Activated naive CD4-positive, alpha-beta T cell treated with anti-CD3 and anti-CD28 coated beads for 36 hours (primary cell): ENCODE measurements around the gene NODAL. TPM values are rescaled to one million over a fixed set of nuclear protein-coding genes. Genes with fewer than 3 reads are reported as not detected.

Source experiments
- CTCF ChIA-PET: fragments of 350-600 bp; sonication (Branson Sonifier 250); formaldehyde crosslinking; loops from one replicate; lab custom pipeline; 2021; ENCODE audit warnings: antibody characterized with exemption; lab: Charles Lee
- DNase-seq: peaks from one replicate; pipeline ENCODE4 v3.0.0-alpha.2; 2020
- H3K27ac Mint-ChIP-seq: one replicate; pipeline ENCODE4 v1.8.0; 2021; ENCODE audit warnings: mild to moderate bottlenecking, mixed read lengths
- H3K27me3 Mint-ChIP-seq: one replicate; pipeline ENCODE4 v1.8.0; 2021; ENCODE audit warnings: low read depth, mixed read lengths
- H3K36me3 Mint-ChIP-seq: one replicate; pipeline ENCODE4 v1.8.0; 2021; ENCODE audit warnings: low read depth, mixed read lengths
- H3K4me1 Mint-ChIP-seq: one replicate; pipeline ENCODE4 v1.8.0; 2021; ENCODE audit warnings: low read depth, mixed read lengths
- H3K4me3 Mint-ChIP-seq: one replicate; pipeline ENCODE4 v1.8.0; 2021; ENCODE audit warnings: mild to moderate bottlenecking, moderate library complexity, mixed read lengths
- H3K9me3 Mint-ChIP-seq: one replicate; pipeline ENCODE4 v1.8.0; 2021; ENCODE audit warnings: mixed read lengths
- intact Hi-C: fragments of 100-400 bp; cut with micrococcal nuclease; formaldehyde crosslinking; loops from one replicate; pipeline ENCODE4 v1.15.1; 2023
- total RNA-seq, 2 experiments: library from RNA; stranded (reverse); gene quantifications; one replicate each; pipeline ENCODE4 v1.2.3, GENCODE V29; 2021

Gene NODAL
- total RNA-seq, 2 experiments from 2014 or later: not detected

DNA sequence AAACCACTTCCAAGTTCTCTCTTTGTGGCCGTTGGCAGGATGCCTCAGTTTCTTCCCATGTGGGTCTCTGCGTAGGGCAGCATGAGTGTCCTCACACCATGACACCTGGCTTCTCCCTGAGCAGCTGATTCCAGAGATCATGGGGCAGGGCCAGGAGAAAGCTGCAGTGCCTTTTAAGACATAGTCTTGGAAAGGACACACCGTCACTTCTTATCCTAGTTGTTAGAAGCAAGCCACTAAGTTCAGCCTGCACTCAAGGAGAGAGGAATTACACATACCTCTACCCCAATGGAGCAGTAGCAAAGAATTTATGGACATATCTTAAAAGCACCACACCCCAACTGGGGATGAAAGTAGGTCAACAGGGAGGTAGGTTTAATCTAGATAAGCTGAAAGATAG is 16.4 kb downstream of the NODAL start:
- Mint-ChIP-seq H3K27ac (no peak overlapping the region), H3K4me3 (no peak overlapping the region), H3K4me1 (no peaks in the 10 kb centered on the region), H3K27me3 (no peaks in the 10 kb centered on the region), H3K9me3 (no peaks in the 10 kb centered on the region), H3K36me3 (peaks cover 9% of the 10 kb centered on the region)
- CTCF ChIA-PET: interaction anchor here (0.6 to 1.2 kb wide), 3 partner anchors 9 to 41 kb away, joined by 3 to 4 read pairs (median 3); no protein-coding TSS in a partner anchor
- no peak for DNase-seq
- intact Hi-C loops: no loop called here

DNA sequence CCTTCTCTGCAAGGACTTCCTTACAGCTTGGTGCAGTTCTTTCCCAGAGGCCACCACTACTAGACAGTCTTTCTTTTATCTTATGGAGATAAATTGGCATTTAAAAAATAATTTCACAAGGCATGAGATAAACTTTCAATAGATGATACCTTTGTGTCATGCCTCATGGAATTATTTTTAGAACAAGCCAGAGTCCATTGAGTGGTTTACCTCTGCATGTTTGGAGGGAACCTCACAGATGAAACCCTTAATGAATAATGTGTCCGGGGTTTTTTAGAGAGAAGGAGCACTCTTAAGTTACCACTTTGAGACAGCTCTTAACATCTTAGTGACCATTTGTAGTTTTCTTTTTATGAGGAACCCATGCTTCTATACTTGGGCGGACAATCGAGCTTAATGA is 17.2 kb downstream of the NODAL start:
- H3K4me3 Mint-ChIP-seq: no peak overlapping the region
- intact Hi-C loops: no loop called here
- no peaks in the 10 kb centered on the region for H3K9me3 Mint-ChIP-seq
- no peaks in the 10 kb centered on the region for H3K27me3 Mint-ChIP-seq
- CTCF ChIA-PET: interaction anchor here (1.2 kb wide), 1 partner anchor 19 kb away, joined by 3 read pairs; no protein-coding TSS in a partner anchor
- no peak overlapping the region for H3K27ac Mint-ChIP-seq
- DNase-seq: no peak
- H3K4me1 Mint-ChIP-seq: no peaks in the 10 kb centered on the region
- H3K36me3 Mint-ChIP-seq: peaks cover 12% of the 10 kb centered on the region

DNA sequence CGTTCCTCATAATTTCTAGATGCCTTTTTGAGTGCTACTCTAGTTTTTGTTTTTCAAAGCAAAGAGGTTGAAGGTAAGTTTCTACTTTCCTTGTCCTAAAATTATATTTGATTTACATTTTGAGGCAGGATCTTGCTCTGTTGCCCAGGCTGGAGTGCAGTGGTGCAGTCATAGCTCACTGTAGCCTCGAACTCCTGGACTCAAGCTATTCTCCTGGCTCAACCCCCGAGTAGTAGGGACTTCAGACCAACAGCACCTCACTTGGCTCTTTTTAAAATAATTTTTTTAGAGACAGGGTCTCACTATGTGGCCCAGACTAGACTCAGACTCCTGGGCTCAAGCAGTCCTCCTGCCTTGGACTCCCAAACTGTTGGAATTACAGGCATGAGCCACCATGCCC is 22.8 kb downstream of the NODAL start:
- DNase-seq: no peak
- CTCF ChIA-PET: interaction anchor here (0.6 to 2.1 kb wide), 3 partner anchors 39 to 143 kb away, joined by 4 to 9 read pairs (median 4); no protein-coding TSS in a partner anchor
- Mint-ChIP-seq H3K27ac (no peak overlapping the region), H3K27me3 (no peaks in the 10 kb centered on the region), H3K4me1 (peaks cover 25% of the 10 kb centered on the region), H3K4me3 (no peak overlapping the region), H3K36me3 (peaks cover 11% of the 10 kb centered on the region), H3K9me3 (no peaks in the 10 kb centered on the region)
- intact Hi-C loops: no loop called here

DNA sequence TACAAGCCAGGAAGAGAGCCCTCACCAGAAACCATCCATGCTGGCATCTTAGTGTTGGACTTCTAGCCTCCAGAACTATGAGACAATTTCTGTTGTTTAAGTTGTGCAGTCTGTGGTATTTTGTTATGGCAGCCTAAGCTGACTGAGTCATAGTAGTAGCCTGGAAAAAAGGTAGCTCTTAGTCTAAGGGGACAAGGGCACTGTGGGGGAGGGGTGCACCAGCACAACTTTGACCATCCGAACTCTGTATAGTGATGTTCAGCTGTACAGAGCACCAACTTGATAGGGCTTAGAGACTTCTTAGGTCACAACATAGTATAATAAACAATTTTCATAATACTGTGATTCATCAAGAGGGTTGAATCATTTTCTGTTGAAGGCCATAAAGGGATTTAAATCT is 23.3 kb downstream of the NODAL start:
- H3K4me1 Mint-ChIP-seq: peaks cover 25% of the 10 kb centered on the region
- no peak overlapping the region for H3K4me3 Mint-ChIP-seq
- intact Hi-C loops: no loop called here
- CTCF ChIA-PET: interaction anchor here (0.6 to 2.1 kb wide), 2 partner anchors 39 to 142 kb away, joined by 4 to 9 read pairs; no protein-coding TSS in a partner anchor
- H3K36me3 Mint-ChIP-seq: peaks cover 11% of the 10 kb centered on the region
- DNase-seq: no peak
- H3K27ac Mint-ChIP-seq: peak overlapping the region; percentile 23
- H3K27me3 Mint-ChIP-seq: no peaks in the 10 kb centered on the region
- no peaks in the 10 kb centered on the region for H3K9me3 Mint-ChIP-seq

DNA sequence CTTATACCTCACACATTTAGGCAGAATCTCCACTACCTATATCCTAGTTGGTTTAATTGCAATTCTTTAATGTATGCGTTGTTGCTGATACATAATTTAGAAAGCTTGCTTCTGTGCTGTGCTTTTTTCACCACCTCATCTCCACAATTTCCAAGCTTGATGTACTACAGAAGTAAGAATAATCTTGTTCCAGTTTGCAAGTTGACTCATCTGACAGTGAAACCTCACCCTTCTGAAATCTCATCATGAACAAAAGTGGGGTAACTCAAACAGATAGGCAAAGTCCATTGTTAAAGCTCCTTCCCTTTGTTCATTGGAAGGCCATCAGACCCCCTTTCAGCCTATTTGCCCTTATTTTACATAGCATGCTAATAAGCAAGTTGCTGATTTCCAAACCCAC is 23.9 kb downstream of the NODAL start:
- no peak overlapping the region for H3K4me3 Mint-ChIP-seq
- peaks cover 8% of the 10 kb centered on the region for H3K36me3 Mint-ChIP-seq
- peak overlapping the region; percentile 23 for H3K27ac Mint-ChIP-seq
- no peaks in the 10 kb centered on the region for H3K27me3 Mint-ChIP-seq
- H3K9me3 Mint-ChIP-seq: no peaks in the 10 kb centered on the region
- CTCF ChIA-PET: interaction anchor here (2.1 kb wide), 1 partner anchor 38 kb away, joined by 9 read pairs; no protein-coding TSS in a partner anchor
- intact Hi-C loops: loop anchor here (1.0 kb wide), 1 partner anchor 12 kb away; no protein-coding TSS in a partner anchor
- no peak for DNase-seq
- peaks cover 29% of the 10 kb centered on the region for H3K4me1 Mint-ChIP-seq

DNA sequence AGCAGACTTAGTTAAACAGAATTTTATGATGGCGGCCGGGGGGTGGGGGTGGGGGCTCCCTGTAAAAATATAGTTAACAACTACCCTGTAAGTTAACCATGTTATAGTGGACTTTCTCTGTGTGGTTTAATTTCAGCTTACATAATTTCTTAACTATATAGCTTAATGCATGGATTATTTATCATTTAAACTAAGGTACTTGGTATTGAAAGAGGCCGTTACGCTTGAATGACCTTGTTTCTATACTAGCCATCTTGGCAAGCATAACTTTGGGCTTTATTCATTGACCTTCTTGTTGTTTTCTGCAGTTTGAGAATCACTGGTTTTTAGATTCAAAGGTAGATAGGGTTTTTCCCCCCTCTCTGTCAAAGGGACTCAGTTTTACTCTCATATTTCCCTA is 29.1 kb downstream of the NODAL start:
- Mint-ChIP-seq H3K36me3 (peaks cover 17% of the 10 kb centered on the region), H3K27me3 (no peaks in the 10 kb centered on the region), H3K9me3 (no peaks in the 10 kb centered on the region), H3K4me1 (peaks cover 55% of the 10 kb centered on the region), H3K4me3 (no peak overlapping the region), H3K27ac (no peak overlapping the region)
- no peak for DNase-seq
- intact Hi-C loops: no loop called here
- CTCF ChIA-PET: interaction anchor here (0.7 to 1.2 kb wide), 2 partner anchors 14 to 31 kb away, joined by 3 read pairs; no protein-coding TSS in a partner anchor

DNA sequence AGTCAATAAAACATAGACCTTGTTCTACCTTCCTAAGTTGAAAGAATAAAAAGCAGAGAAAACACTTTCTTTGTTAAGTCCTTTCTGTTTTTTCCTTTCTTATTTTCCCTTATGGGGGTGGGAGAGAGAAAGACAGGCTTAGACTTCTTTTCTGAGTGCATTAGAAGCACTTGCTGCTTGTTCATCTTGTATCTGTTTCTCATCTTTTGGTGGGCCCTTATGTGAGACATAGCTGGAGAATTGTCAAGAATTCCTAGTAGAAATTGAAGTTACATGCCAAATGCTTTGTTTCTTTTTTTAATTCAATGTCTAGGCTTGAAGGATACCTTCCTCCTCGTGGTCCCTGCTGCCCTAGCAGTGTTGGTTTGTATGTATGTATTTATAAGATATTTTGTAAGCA is 30.9 kb downstream of the NODAL start:
- Mint-ChIP-seq H3K4me1 (peaks cover 55% of the 10 kb centered on the region), H3K27me3 (no peaks in the 10 kb centered on the region), H3K36me3 (peaks cover 15% of the 10 kb centered on the region), H3K9me3 (no peaks in the 10 kb centered on the region), H3K27ac (no peak overlapping the region), H3K4me3 (no peak overlapping the region)
- CTCF ChIA-PET: no interaction called here
- no peak for DNase-seq
- intact Hi-C loops: no loop called here

DNA sequence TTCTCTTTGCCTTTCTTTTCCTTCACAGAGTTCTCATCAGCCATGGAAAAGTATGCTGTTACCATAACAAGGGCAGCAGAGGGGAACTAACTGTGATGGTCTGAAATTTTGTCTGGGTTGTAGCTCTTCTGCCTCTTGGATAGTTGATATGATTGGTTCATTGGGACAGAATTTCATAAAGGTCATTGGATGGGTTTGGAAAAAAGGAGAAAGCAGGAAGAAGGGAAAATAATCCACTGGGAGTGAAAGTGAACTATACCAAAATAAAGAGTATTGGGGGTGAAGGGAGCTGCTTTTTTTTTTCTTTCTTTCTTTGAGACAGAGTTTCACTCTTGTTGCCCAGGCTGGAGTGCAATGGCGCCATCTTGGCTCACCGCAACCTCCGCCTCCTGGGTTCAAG is 31.7 kb downstream of the NODAL start:
- no peak overlapping the region for H3K27ac Mint-ChIP-seq
- intact Hi-C loops: no loop called here

DNA sequence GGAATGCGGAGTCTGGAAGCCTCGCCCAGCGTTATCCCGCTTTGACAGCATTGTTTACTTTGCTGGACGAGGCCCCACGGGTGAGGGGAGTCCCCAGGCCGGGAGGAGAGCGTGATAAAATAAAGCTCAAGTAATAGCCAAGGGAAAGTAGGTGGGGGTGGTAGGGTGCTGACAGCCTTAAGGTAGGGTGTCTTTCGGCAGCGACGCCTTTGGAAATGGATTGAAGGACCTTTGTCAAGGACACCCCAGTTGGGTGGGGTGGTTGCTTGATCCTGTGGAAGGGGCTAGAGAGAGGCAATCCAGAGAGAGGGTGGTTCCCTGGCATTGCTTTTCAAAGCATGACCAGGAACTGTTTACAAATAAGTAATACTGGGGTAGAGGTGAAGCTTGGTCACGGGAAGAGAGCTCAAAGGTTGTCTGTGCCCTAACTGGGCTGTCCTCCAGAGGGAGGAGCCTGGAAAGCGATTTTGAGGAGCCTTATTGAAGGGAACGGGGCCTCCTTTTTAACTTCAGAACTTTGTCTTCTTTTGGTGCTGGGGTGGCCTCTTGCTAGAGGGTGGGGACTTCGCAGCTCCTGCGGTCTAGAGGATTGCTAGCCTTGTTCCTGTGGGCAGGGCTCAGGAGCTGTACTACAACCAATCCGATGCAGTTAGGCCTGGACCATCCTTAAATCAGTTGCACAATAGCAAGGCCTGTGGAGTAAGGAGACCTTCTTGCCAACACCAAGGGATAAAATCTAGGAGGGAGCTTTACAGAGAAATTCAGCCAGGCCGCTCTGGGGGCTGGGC is 36.2 kb downstream of the NODAL start:
- peak; percentile 44 for DNase-seq
- no peaks in the 10 kb centered on the region for H3K27me3 Mint-ChIP-seq
- H3K27ac Mint-ChIP-seq: peak overlapping the region; percentile 90
- H3K4me1 Mint-ChIP-seq: peaks cover 42% of the 10 kb centered on the region
- CTCF ChIA-PET: interaction anchor here (0.6 to 2.2 kb wide), 6 partner anchors 9 to 536 kb away, joined by 3 to 7 read pairs (median 4); no protein-coding TSS in a partner anchor
- H3K36me3 Mint-ChIP-seq: peaks cover 13% of the 10 kb centered on the region
- H3K4me3 Mint-ChIP-seq: peak overlapping the region; percentile 98
- intact Hi-C loops: loop anchor here (1.0 kb wide), 1 partner anchor 12 kb away; no protein-coding TSS in a partner anchor
- H3K9me3 Mint-ChIP-seq: no peaks in the 10 kb centered on the region

More for the DNA sequence above, 31.7 kb downstream of the NODAL start:
- CTCF ChIA-PET: interaction anchor here (0.7 to 1.4 kb wide), 2 partner anchors 51 to 1624 kb away, joined by 4 to 6 read pairs; no protein-coding TSS in a partner anchor
- no peak for DNase-seq
- no peaks in the 10 kb centered on the region for H3K9me3 Mint-ChIP-seq
- no peak overlapping the region for H3K4me3 Mint-ChIP-seq
- no peaks in the 10 kb centered on the region for H3K27me3 Mint-ChIP-seq
- H3K36me3 Mint-ChIP-seq: peaks cover 16% of the 10 kb centered on the region
- H3K4me1 Mint-ChIP-seq: peaks cover 57% of the 10 kb centered on the region

DNA sequence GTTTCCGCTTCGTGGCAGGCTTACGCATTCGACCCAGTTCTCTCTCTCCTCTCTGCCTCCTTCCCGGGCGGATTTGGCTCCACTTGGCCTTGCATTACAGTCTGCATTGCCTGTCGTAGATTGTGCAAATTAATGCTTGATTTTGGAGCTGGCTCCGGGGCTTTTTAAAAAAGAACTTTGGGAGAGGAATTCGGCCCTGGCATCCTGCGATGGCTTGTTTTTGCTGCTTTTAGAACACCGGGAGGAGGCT is 36.8 kb downstream of the NODAL start:
- peaks cover 40% of the 10 kb centered on the region for H3K4me1 Mint-ChIP-seq
- intact Hi-C loops: loop anchor here (1.0 to 5.0 kb wide), 6 partner anchors 13 to 412 kb away; partner anchors contain the start of genes LRRC20 and PPA1
- no peak for DNase-seq
- H3K27ac Mint-ChIP-seq: peak overlapping the region; percentile 90
- CTCF ChIA-PET: interaction anchor here (0.7 to 2.2 kb wide), 6 partner anchors 9 to 56 kb away, joined by 3 to 7 read pairs (median 4); no protein-coding TSS in a partner anchor
- H3K27me3 Mint-ChIP-seq: no peaks in the 10 kb centered on the region
- H3K4me3 Mint-ChIP-seq: peak overlapping the region; percentile 98
- no peaks in the 10 kb centered on the region for H3K9me3 Mint-ChIP-seq
- peaks cover 11% of the 10 kb centered on the region for H3K36me3 Mint-ChIP-seq

DNA sequence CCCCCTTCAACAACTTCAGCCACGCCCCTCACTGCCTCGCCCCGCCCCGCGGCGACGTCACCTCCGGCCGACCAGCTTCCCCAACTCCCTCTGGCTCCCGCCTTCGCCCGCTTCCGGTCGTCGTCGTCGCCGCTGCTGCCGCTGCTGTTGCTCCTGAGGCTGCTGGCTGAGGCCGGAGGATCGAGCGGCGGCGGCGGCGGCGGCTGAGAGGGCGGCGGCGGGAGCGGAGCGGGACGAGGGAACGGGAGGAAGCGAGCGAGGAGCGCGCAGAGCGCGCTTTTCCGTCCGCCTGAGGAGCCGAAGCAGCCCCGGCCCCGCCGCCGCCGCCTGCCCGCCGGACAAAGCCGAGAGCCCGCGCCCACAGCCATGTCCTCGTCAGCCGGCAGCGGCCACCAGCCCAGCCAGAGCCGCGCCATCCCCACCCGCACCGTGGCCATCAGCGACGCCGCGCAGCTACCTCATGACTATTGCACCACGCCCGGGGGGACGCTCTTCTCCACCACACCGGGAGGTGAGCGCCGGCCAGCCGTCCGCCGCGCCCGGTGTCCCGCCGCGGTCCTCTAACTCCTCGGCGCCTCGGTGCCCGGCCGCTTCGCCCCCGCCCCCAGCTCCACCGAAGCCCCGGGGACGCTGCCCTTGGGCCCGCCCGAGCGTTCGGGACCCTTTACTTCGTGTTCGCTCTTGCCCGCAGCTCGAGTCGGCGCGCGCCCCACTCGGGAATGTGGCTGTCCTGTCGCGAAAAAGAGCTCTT is 37.3 kb downstream of the NODAL start, which contains the start of gene EIF4EBP2:
Gene EIF4EBP2, plus strand, starts transcription at position 110 of the 751 bp plus-strand sequence. Its CDS starts 257 bp downstream, at position 367.
- CTCF ChIA-PET: interaction anchor here (0.7 to 1.6 kb wide), 8 partner anchors 10 to 73 kb away, joined by 3 to 6 read pairs (median 3); no protein-coding TSS in a partner anchor
- Mint-ChIP-seq H3K27ac (peak within 1 kb of the TSS; percentile 90), H3K27me3 (no peaks in the 10 kb centered on the region), H3K9me3 (no peaks in the 10 kb centered on the region), H3K4me1 (peaks cover 37% of the 10 kb centered on the region), H3K36me3 (peaks cover 9% of the 10 kb centered on the region), H3K4me3 (peak within 1 kb of the TSS; percentile 98)
- intact Hi-C loops: loop anchor here (1.0 to 5.0 kb wide), 5 partner anchors 22 to 412 kb away; partner anchors contain the start of genes LRRC20 and PPA1
- peak; percentile 99 for DNase-seq
